ENCODE measurements around the gene LRCH1. TPM values are rescaled to one million over a fixed set of nuclear protein-coding genes. Genes with fewer than 3 reads are reported as not detected.

LRCH1 gene
- total RNA-seq, 2 experiments from 2014 or later = 16.9 to 18.1 TPM

DNA sequence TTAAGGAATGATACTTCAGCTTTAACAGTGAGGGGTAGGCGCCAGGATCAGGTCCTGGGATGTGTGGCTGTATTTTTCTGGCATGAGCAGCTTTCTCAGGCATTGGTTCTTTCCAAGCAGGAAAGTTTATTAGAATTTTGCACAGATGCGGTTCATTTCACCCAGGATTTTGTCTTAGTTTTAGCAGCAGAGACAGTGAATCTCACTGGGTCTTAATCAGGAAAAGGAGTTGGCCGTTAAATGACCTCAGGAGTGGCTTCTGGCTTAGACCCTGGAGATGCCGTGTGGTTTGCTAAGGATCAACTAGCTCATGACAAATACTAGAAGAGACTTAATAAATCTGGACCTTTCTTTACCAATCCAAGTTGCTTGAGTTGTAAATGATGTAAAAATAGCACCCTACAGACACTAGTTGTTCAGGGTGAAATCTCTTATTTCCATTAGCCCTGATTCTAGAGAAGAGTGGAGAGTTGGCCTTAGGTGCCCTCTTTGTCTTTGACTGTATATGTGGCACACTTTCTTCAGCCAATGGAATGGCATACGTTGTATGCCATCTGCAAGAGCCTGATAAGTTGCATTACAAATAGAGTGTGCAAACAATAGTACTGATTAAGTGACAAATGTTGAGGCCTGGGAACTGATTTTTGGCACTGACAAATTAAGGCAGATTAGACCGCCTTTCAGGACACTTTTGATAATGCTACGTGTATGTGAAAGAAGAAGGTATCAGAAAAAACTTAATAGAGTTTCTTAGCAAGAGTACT, 34.0 kb downstream of the LRCH1 start:
- no peaks in the 10 kb centered on the region for H3K27me3 Mint-ChIP-seq
- no peaks in the 10 kb centered on the region for H3K9me3 Mint-ChIP-seq
- peaks cover 61% of the 10 kb centered on the region for H3K4me1 Mint-ChIP-seq
- no peak overlapping the region for H3K27ac Mint-ChIP-seq
- no peak for DNase-seq
- no peak overlapping the region for H3K4me3 Mint-ChIP-seq
- peaks cover 3% of the 10 kb centered on the region for H3K36me3 Mint-ChIP-seq

- Mint-ChIP-seq H3K4me3 (no peak overlapping the region), H3K4me1 (peaks cover 66% of the 10 kb centered on the region), H3K36me3 (peaks cover 3% of the 10 kb centered on the region), H3K27me3 (no peaks in the 10 kb centered on the region), H3K27ac (no peak overlapping the region), H3K9me3 (no peaks in the 10 kb centered on the region)
- DNase-seq = no peak
These were observed 34.9 kb downstream of the LRCH1 start for GRCh38 chr13:46587807-46588418.

- H3K27ac Mint-ChIP-seq = peak overlapping the region; percentile 34
- H3K4me3 Mint-ChIP-seq = no peak overlapping the region
- DNase-seq = no peak
- H3K36me3 Mint-ChIP-seq = peaks cover 3% of the 10 kb centered on the region
- H3K9me3 Mint-ChIP-seq = no peaks in the 10 kb centered on the region
- H3K4me1 Mint-ChIP-seq = peaks cover 71% of the 10 kb centered on the region
- H3K27me3 Mint-ChIP-seq = no peaks in the 10 kb centered on the region
These were observed 39.4 kb downstream of the LRCH1 start for GRCh38 chr13:46592385-46592784.

GRCh38 chr13:46593398-46593797, 40.4 kb downstream of the LRCH1 start:
- H3K4me1 Mint-ChIP-seq = peaks cover 80% of the 10 kb centered on the region
- H3K27me3 Mint-ChIP-seq = no peaks in the 10 kb centered on the region
- no peaks in the 10 kb centered on the region for H3K9me3 Mint-ChIP-seq
- H3K27ac Mint-ChIP-seq = peak overlapping the region; percentile 63
- DNase-seq = peak; percentile 64
- H3K36me3 Mint-ChIP-seq = peaks cover 3% of the 10 kb centered on the region
- H3K4me3 Mint-ChIP-seq = peak overlapping the region; percentile 60

DNA sequence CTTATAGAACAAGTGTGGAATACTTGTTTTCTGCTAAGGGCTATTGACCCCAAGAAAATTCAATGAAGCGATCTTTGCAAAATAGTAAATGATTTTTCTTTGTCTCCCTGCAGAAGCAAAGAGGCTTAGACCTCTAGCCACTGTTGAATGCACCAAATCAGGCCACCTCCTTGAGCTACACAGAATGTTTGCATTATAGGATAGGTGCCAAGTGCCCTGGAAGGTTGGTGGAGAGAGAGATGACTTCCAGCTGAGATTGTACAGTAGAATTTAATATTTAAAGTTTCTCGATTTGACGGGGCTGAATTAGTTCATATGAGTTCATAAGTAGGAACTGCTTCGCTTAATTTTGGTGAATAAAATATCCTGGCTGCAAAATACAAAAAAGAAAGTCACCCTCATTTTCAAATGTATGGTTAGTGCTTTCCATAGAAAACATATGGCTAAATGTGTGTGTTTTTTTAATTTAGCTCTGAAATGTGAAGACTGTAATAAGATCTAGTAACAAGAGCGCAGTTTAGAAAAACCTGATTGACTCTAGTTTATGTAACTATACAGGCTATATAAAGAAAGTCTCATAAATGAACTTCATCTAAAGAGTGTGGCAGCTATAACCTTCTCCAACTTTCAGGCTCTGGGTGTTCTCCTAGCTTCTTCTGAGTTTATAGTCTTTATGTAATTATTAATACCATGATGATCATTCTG, 41.6 kb downstream of the LRCH1 start:
- no peak for DNase-seq
- peaks cover 89% of the 10 kb centered on the region for H3K4me1 Mint-ChIP-seq
- H3K36me3 Mint-ChIP-seq = peaks cover 9% of the 10 kb centered on the region
- peak overlapping the region; percentile 2 for H3K4me3 Mint-ChIP-seq
- H3K27ac Mint-ChIP-seq = no peak overlapping the region
- no peaks in the 10 kb centered on the region for H3K27me3 Mint-ChIP-seq
- peaks cover 2% of the 10 kb centered on the region for H3K9me3 Mint-ChIP-seq

GRCh38 chr13:46595136-46595884, 42.3 kb downstream of the LRCH1 start:
- Mint-ChIP-seq H3K27ac (no peak overlapping the region), H3K36me3 (peaks cover 9% of the 10 kb centered on the region), H3K9me3 (peaks cover 2% of the 10 kb centered on the region), H3K4me3 (peak overlapping the region; percentile 2), H3K4me1 (peaks cover 85% of the 10 kb centered on the region), H3K27me3 (no peaks in the 10 kb centered on the region)
- no peak for DNase-seq

DNA sequence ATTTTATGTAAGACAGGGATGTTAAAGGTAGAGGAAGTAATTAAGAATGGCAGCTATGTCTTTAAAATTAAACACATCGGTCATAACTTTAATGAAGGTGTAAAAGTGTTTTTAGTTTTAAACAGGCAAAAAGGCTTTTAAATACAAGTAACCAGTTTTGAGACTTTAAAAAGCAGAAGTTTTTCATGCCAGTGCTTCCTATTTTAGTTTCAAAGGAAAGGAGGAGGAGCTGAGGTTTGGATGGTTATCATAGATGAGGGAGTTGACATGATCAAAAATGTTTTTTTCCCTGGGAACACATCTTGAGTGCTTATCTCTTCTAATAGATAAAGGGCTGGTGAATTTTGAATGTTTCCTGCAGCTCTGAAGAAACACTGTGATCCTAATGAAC, 42.9 kb downstream of the LRCH1 start:
- H3K27me3 Mint-ChIP-seq = no peaks in the 10 kb centered on the region
- no peak overlapping the region for H3K27ac Mint-ChIP-seq
- H3K36me3 Mint-ChIP-seq = peaks cover 7% of the 10 kb centered on the region

DNA sequence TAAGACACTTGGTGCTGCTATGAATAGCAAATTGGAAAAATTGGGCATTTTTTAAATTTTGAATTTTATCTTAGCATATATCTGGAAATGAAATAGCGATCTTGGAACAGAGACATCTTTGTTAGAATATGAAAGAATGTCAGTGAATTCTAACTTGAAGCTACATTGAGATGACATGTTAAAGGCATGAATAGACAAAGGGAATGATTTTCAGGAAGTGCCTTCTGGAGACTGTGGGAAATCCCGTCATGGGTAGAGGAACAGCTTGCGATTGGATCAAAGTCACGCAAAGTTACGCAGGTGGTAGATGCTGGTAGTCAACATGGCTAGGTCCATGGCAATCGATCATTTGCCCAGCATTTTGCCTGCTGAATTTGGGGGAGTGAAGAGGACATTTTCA, 43.5 kb downstream of the LRCH1 start:
- Mint-ChIP-seq H3K9me3 (peaks cover 2% of the 10 kb centered on the region), H3K4me3 (no peak overlapping the region), H3K27ac (no peak overlapping the region), H3K27me3 (no peaks in the 10 kb centered on the region), H3K36me3 (peaks cover 6% of the 10 kb centered on the region), H3K4me1 (peaks cover 86% of the 10 kb centered on the region)
- no peak for DNase-seq

More for the DNA sequence above, 42.9 kb downstream of the LRCH1 start:
- H3K9me3 Mint-ChIP-seq = peaks cover 2% of the 10 kb centered on the region
- no peak overlapping the region for H3K4me3 Mint-ChIP-seq
- DNase-seq = no peak
- peaks cover 86% of the 10 kb centered on the region for H3K4me1 Mint-ChIP-seq

- no peak for DNase-seq
- Mint-ChIP-seq H3K27ac (peak overlapping the region; percentile 20), H3K4me3 (no peak overlapping the region), H3K36me3 (peaks cover 6% of the 10 kb centered on the region), H3K9me3 (peaks cover 2% of the 10 kb centered on the region), H3K4me1 (peaks cover 83% of the 10 kb centered on the region), H3K27me3 (no peaks in the 10 kb centered on the region)
These were observed 45.3 kb downstream of the LRCH1 start for GRCh38 chr13:46598140-46598819.

- Mint-ChIP-seq H3K27ac (peak overlapping the region; percentile 22), H3K27me3 (no peaks in the 10 kb centered on the region), H3K36me3 (peaks cover 6% of the 10 kb centered on the region), H3K4me1 (peaks cover 78% of the 10 kb centered on the region), H3K9me3 (peaks cover 2% of the 10 kb centered on the region), H3K4me3 (peak overlapping the region; percentile 22)
- no peak for DNase-seq
These were observed 45.8 kb downstream of the LRCH1 start for GRCh38 chr13:46598820-46599180.

DNA sequence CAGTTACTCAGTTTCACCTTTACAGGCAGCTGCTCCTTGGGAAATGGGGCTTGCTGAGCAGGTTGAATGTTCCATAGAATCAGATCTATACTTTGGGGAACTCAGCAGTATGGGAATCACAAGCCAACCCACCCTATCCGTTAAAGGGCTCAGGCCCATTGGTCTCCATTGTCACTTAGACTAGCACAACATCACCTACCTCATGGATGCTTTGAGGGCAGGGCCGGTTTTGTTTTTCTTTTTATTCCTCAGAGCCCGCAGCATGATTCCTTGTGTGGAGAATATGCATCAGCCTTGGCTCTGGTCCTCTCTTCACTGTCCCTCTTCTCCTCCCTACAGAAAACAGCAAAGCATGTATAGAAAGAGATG, 48.0 kb downstream of the LRCH1 start:
- peaks cover 76% of the 10 kb centered on the region for H3K4me1 Mint-ChIP-seq
- peaks cover 6% of the 10 kb centered on the region for H3K36me3 Mint-ChIP-seq
- no peak for DNase-seq
- peaks cover 2% of the 10 kb centered on the region for H3K9me3 Mint-ChIP-seq
- no peak overlapping the region for H3K27ac Mint-ChIP-seq
- H3K4me3 Mint-ChIP-seq = no peak overlapping the region
- no peaks in the 10 kb centered on the region for H3K27me3 Mint-ChIP-seq

- Mint-ChIP-seq H3K9me3 (peaks cover 2% of the 10 kb centered on the region), H3K4me3 (no peak overlapping the region), H3K36me3 (peaks cover 8% of the 10 kb centered on the region), H3K27me3 (no peaks in the 10 kb centered on the region), H3K27ac (no peak overlapping the region), H3K4me1 (peaks cover 81% of the 10 kb centered on the region)
- no peak for DNase-seq
These were observed 49.6 kb downstream of the LRCH1 start for GRCh38 chr13:46602531-46602930.

DNA sequence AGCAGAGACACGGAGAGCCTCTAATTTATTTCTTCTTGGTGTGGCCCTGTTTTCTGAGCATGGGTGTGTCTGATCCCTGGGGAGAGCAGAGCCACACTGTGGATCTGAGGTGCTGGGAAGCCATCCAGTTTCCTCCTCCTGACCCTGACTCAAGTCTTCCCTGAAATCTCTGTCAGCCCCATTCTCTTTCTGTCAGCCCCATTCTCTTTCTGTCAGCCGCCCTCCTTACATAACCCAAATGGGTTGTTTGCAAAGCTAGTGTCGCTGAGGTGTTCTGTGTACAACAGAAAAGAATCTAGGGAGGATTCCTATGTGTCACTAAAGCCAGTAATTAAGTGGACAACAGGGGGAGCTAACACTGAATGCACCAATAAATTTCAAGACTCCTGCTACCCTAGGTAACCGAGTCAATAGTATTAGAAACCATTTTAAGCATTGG, 50.2 kb downstream of the LRCH1 start:
- H3K9me3 Mint-ChIP-seq = peaks cover 2% of the 10 kb centered on the region
- no peaks in the 10 kb centered on the region for H3K27me3 Mint-ChIP-seq
- peaks cover 12% of the 10 kb centered on the region for H3K36me3 Mint-ChIP-seq
- no peak overlapping the region for H3K4me3 Mint-ChIP-seq
- peaks cover 81% of the 10 kb centered on the region for H3K4me1 Mint-ChIP-seq
- peak overlapping the region; percentile 42 for H3K27ac Mint-ChIP-seq
- DNase-seq = no peak

DNA sequence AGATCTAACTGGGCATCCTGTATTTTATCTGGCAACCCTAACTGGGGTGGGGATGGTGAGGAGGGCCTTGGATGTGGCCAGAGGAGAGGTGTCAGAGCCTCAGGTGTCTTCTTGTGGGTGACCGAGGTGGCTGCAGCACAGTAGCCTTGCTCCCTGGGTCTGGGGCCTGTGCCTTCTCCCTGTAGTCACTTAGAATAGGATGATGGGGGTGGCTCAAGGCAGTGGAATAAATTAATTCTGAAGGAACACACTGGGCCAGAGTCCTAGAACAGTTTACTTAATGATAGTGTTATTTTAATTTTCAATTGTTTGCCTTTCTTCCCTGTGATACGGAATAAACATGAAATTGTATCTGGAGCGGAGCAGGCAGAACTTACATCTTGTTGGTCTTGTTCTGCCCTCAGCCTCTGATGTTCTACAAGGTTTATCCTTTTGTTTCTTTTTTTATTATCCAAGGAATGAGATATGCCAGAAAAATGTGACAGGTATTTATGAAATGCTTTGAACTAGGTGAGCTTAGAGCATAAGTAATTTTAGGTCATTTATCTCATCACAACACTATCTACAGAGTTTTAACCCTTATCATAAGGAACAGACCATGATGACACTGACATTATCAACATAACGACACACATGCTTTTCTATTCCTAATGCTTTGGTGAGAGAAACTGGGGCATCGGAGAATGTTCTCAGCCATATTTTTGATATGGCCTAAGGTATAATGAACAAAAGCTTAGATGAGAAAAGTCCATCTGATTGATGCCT, 51.4 kb downstream of the LRCH1 start:
- H3K27ac Mint-ChIP-seq = no peak overlapping the region
- H3K36me3 Mint-ChIP-seq = peaks cover 7% of the 10 kb centered on the region
- no peak for DNase-seq
- H3K27me3 Mint-ChIP-seq = no peaks in the 10 kb centered on the region
- peaks cover 75% of the 10 kb centered on the region for H3K4me1 Mint-ChIP-seq
- no peak overlapping the region for H3K4me3 Mint-ChIP-seq
- no peaks in the 10 kb centered on the region for H3K9me3 Mint-ChIP-seq
